ENCODE data around the gene SMARCC2.
"Not testable (repeated sequence)": the region's sequence is repeated elsewhere in the genome, so short reads cannot be mapped to it uniquely, and the experiment has no call there.

Gene SMARCC2

DNA sequence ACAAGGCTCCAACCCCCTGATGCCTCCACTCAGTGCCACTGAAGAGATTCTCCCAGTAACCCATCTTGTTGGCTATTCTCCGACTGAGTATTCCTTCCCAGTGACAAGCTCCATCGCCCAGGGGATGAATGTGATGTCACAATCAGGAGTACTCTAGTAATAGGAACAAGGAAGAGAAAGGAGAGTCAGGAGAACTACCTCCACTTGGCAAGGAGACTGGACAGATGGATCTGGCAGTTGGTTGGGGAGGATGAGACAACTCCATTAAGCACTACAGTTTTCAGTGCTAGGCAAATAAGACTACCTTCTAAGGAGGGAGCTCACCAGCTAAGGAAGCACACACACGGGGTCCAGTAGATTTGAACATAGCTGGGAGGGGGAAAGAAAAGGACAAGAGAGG is 27.2 kb upstream of the SMARCC2 start:
- peak in 1 of 10 donors; percentile 25 for DNase-seq
- intact Hi-C loops (cut with DNase I), result no loop called here

DNA sequence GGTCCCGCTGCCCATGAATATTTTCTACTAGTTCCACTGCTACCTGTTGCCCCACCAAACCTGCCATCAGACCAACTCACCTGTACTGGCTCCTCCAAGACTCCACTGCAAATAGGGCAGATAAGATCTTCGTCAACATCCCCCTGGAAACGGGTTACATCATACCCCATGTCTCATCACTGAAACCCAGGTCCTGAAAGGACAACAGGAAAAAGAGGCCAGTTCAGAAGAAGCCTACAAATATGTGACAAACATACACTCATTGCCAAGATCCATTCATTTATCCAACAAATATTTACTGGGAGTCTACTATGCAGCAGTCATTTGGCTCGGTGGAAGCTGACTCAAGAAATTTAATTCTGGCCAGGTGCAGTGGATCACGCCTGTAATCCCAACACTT is 24.6 kb upstream of the SMARCC2 start:
- DNase-seq, result no peak
- intact Hi-C loops (cut with DNase I), result no loop called here

DNA sequence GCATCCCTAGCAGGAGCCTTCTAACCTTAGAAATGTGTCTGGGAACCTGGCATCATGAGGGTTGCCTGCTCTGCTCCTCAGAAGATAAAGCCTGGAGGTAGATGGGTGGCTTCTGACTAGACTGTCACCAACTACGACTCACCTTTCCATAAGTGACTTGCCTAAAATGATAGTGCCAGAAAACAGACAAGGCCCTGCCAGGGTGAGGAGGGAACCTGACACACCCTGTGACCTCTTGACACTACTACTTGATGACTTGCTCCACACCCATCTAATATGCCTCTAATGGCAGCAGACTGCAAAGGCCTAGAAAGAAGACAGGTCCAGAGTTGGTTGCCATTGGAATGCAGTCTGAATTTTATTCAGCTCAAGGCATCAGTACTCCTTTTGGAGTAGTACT is 23.1 kb upstream of the SMARCC2 start:
- DNase-seq, result no peak
- intact Hi-C loops (cut with DNase I), result no loop called here

GRCh38 chr12:56208006-56208405 is 18.7 kb upstream of the SMARCC2 start:
- no peak for DNase-seq
- intact Hi-C loops (cut with DNase I), result no loop called here

DNA sequence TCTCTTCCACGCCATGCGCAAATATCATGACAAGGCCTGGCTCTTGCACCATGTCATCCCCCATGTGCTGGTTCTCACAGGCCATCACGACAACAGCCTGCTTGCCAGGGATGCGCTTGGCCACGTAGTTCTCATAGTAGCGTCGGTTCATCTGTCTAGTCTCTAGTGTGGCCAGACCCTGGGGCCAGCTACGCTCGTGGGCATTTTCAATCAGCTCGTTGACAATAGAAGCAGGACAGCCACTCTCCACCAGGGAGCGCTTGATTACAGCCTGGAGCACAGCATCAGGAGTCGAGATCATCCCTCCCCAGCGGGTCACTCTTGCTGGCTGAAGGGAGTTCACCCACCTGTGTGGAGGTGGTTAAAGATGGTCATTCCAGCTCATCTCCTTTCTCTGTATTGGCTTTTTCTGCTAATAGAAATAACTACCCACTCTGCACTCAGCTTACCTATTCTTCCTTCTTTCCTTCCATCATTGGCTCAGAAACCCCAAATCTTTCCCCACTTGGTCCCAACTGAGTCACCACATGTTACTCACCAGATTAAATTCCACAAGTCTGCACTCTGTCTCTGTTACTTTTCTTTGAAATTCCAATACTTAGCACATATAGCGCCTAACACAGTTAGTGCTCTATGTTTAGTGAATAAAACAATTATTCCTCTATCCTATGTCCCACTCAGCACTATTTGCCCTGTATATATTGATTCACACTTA is 17.3 kb upstream of the SMARCC2 start:
- intact Hi-C loops (cut with DNase I), result no loop called here
- peak in 6 of 10 donors; percentile 21 to 89 (median 32) for DNase-seq

- intact Hi-C loops (cut with DNase I), result no loop called here
- no peak for DNase-seq
Observed at GRCh38 chr12:56205445-56205844, 16.2 kb upstream of the SMARCC2 start.

- DNase-seq, result no peak
- intact Hi-C loops (cut with DNase I), result no loop called here
Observed at GRCh38 chr12:56204275-56204674, 15.0 kb upstream of the SMARCC2 start.

- no peak for DNase-seq
- intact Hi-C loops (cut with DNase I), result no loop called here
Observed at GRCh38 chr12:56202838-56203237, 13.6 kb upstream of the SMARCC2 start.

GRCh38 chr12:56202366-56202765 is 13.1 kb upstream of the SMARCC2 start:
- intact Hi-C loops (cut with DNase I), result no loop called here
- DNase-seq, result no peak

DNA sequence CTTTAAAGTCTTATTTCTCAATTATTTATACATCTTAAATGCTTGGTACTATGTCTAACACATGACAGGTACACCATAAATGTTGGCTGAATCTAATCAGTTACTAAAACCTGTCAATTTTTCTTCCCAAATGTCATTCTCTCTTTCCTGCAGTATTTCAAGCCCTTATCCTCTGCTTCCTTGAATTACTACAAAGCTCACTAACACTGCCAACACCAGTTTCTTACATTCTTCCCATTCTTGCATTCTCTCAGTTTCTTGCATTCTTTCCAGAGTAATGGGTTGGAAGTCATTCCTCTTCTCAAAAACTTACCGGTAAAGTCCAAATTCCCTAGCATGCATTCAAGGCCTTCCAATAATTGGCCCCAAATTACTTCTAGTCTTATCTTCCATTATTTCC is 9.6 kb upstream of the SMARCC2 start:
- DNase-seq, result no peak
- intact Hi-C loops (cut with DNase I), result no loop called here

- intact Hi-C loops (cut with DNase I), result no loop called here
- DNase-seq, result no peak
Observed at GRCh38 chr12:56197921-56198635, 8.8 kb upstream of the SMARCC2 start.

DNA sequence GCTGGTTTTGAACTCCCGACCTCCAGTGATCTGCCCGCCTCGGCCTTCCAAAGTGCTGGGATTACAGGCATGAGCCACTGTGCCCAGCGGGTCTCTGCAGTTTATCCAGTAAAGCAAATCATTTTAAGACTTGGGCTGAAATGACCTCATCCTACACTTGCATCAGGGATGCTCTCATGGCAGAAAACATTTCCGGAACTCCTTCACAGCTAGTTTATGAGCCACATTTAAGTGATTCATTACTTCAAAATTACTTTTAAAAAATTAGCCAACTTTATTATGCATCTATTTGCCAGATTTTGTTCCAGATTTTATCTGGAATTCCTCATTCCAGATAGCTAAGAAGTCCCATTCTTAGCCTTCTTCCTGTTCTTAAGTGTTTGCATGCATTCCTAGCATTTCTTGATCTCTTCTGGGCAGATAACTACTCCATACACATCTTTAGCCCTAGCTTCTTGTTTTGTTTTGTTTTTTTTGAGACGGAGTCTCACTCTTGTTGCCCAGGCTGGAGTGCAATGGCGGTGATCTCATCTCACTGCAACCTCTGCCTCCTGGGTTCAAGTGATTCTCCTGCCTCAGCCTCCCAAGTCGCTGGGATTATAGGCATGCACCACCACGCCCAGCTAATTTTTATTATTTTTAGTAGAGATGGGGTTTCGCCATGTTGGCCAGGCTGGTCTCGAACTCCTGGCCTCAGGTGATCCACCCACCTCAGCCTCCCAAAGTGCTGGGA is 7.7 kb upstream of the SMARCC2 start:
- intact Hi-C loops (cut with DNase I); DNase-seq: not testable (repeated sequence)

- peak in 5 of 10 donors; percentile 35 to 57 (median 55) for DNase-seq
- intact Hi-C loops (cut with DNase I), result loop anchor here (2.0 to 5.0 kb wide), 2 partner anchors 66 to 269 kb away; partner anchors contain the start of gene ANKRD52
Observed at GRCh38 chr12:56193025-56193578, 3.8 kb upstream of the SMARCC2 start.

DNA sequence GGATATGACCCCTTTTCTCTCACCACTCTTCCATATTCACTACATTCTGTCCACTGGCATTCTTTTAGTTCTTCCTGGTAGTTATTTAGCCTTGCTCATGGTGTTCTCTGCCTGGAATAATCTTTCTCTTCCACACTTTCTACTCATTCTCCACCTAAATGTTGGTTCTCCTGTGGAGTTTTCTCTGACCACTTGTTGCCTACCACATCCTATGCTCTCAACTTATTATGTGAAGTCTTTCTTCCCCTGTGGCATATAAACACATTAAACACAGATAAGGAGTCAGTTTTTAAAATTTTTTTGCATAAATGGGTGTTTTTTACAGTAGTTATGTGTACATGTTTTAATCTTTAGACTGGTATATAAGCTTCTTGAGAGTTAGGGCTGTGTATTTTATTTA is 3.3 kb upstream of the SMARCC2 start:
- intact Hi-C loops (cut with DNase I), result loop anchor here (2.0 to 5.0 kb wide), 2 partner anchors 66 to 270 kb away; partner anchors contain the start of gene ANKRD52

GRCh38 chr12:56190695-56191155 is 1.4 kb upstream of the SMARCC2 start:
- intact Hi-C loops (cut with DNase I), result loop anchor here (5.0 kb wide), 1 partner anchor 272 kb away; no protein-coding TSS in a partner anchor
- no peak for DNase-seq

More for the DNA sequence above, 3.3 kb upstream of the SMARCC2 start:
- no peak for DNase-seq

DNA sequence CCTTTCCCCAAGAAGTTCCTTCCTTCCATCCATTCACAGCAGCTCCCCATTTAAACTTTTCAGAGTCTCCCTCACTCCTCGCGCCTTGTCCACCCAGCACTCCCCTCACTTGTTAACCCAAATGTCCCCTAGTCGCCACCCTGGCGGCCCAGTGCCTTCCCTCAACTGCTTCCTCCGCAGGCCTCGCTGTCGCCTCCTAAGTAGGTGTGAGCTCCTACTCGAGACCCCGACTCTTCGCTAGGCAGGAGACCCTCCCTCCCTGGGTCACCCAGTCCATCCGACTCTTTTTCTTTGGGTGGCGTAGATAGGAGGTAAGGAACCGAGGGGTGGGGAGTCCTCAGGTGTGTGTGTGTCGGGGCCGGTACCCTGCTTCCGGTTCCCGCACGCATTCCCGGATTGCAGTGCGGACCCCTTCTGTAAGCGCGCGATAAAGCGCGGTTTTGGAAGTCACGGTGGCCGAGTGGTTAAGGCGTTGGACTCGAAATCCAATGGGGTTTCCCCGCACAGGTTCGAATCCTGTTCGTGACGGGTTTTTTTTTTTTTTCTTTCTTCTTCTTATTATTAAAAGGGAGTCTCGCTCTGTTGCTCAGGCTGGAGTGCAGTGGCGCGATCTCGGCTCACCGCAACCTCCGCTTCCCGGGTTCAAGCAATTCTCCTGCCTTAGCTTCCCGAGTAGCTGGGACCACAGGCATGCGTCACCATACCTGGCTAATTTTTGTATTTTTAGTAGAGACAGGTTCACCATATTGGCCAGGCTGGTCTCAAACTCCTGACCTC is 823 bp upstream of the SMARCC2 start:
- peak; percentile 72 to 97 (median 84) for DNase-seq

GRCh38 chr12:56188778-56189098 is 545 bp downstream of the SMARCC2 start:
- intact Hi-C loops (cut with DNase I), result loop anchor here (2.0 kb wide), 2 partner anchors 36 to 70 kb away; partner anchors contain the start of genes NABP2 and ZC3H10
- DNase-seq, result peak in 2 of 10 donors; percentile 13 to 75

More for the DNA sequence above, 823 bp upstream of the SMARCC2 start:
- intact Hi-C loops (cut with DNase I), result loop anchor here (2.0 to 5.0 kb wide), 3 partner anchors 35 to 272 kb away; partner anchors contain the start of genes NABP2 and ZC3H10

DNA sequence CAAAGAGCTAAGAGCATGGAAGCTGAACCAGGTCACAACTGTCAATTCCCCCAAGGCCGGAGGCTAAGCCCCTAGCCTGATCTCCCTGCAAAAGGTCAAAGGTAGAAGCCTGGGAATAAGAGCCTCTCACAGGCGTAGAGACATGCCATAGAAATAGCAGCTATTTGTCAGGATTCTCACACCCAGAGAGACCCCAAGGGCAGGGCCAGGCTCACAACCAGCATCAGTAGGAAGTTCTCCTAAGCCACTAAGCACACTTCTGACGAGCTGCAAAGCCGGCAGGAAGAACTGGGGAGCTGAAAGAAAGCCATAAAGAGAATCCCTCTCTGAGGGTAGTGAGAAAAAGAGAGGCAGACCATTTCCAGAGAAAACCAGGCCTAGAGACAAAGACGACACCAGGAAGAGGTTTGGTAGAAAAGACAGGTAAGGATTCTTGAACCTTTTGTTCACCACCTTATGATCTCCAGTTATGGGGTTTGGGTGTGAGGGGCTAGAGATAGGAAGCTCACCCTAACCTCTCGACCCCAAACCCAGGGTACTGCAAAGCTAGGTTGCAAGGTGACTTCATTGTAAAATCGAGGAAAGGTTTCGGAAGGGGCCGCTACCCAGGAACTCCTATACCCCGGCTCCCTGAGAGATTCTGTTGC is 1.0 kb downstream of the SMARCC2 start:
- intact Hi-C loops (cut with DNase I), result loop anchor here (2.0 kb wide), 2 partner anchors 37 to 69 kb away; partner anchors contain the start of genes NABP2 and ZC3H10
- no peak for DNase-seq

DNA sequence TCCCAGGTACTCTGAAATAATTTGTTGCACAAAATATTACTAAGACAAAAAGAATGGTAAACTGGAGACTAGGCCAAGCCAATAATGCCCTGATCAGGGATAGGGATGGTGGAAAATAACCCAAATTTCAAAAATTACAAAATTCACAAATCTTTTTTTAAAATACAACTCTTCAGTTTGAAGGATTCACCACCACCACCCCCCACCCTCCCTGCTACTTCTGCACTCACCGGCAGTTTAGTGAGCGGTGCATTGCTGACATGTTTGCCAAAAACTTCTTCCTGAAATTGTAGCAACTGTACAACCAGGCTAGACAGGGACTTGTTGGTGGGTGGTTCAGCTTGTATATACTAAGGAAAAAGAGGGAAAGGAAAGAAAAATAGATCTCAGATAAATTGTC is 2.3 kb downstream of the SMARCC2 start:
- DNase-seq, result no peak

More for the DNA sequence above, 2.3 kb downstream of the SMARCC2 start:
- intact Hi-C loops (cut with DNase I), result no loop called here
